H1 (cell line): ENCODE measurements around the gene FXYD3. TPM values are rescaled to one million over a fixed set of nuclear protein-coding genes. Genes with fewer than 3 reads are reported as not detected.

Experiments
- HDAC2 ChIP-seq, 2 experiments: fragments of 300-600 bp in 1 of 2; sonication (generic) in 1 of 2; IDR thresholded peaks; 2 replicates each; pipeline ENCODE4 v1.6.1; 2011 to 2012; ENCODE audit warnings: low read depth in 2 of 2, low read length in 2 of 2, mild to moderate bottlenecking in 2 of 2, moderate library complexity in 2 of 2, borderline replicate concordance in 1 of 2, inconsistent platforms in 1 of 2
- polyA plus RNA-seq, 7 experiments: library from polyadenylated mRNA; depleted of rRNA in 3 of 7; stranded (reverse) in 5 of 7; unstranded in 2 of 7; fragments of >200 nt in 5 of 7; fragments of 200-250 nt in 2 of 7; gene quantifications; 1 replicate in 5 of 7; 2 replicates in 1 of 7; 4 replicates in 1 of 7; pipeline versions ENCODE4 v1.2.1 to v1.2.3, GENCODE V29; 2011 to 2013; ENCODE audit warnings: missing spikeins in 2 of 7, mixed read lengths in 2 of 7
- total RNA-seq: library from RNA; stranded (reverse); fragmentation: NEBNext Ultra II Directional; extraction: Animal tissue kit (Norgen Biotek cat#: 25700); gene quantifications from 2 replicates; pipeline ENCODE4 v1.2.1, GENCODE V29; 2021

Gene FXYD3
- total and polyA plus RNA-seq, 2 of the 8 experiments (the other 6 are each of a cell fraction or from before 2014, with no cell fraction given): 0.33 TPM; not detected in 1

DNA sequence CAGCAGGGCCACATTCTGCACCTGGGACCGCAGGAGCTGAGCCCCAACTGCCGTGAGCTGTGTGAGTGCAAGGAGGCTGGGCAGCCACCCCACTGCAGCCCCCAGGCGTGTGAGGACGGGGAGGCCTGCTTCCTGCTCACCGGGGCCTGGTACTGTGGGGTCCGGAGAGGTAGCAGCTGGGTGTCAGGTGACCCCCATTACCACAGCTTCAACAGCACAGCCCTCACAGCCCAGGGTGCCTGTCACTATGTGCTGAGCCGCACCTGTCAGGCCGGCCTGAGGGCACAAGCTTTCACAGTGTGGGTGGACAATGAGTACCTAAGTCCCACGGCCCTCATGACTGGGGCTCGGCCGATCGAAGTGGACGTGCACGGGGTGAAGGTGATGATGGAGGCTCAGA, 35.8 kb upstream of the FXYD3 start (continued):
- TF ChIP-seq HDAC2 (IDR thresholded peaks at IDR 0.05; ENCODE audit: borderline replicate concordance in 1 of 2, low read depth in 2 of 2, low read length in 2 of 2): no peak
